ENCODE measurements around the gene PREP.
"Not testable (repeated sequence)": the region's sequence is repeated elsewhere in the genome, so short reads cannot be mapped to it uniquely, and the experiment has no call there.

The PREP gene

GRCh38 chr6:105428342-105428957 is 25.6 kb upstream of the PREP start:
- TF ChIP-seq CTCF (IDR thresholded peaks at IDR 0.05; ENCODE audit: control insufficient read depth, insufficient read depth, low read depth, low read length, missing control alignments), result no peak
- H3K4me3 ChIP-seq (ENCODE audit: control insufficient read depth, low read depth, low read length), result no peak overlapping the region
- DNase-seq (ENCODE audit: low read depth), result peak; percentile 89

DNA sequence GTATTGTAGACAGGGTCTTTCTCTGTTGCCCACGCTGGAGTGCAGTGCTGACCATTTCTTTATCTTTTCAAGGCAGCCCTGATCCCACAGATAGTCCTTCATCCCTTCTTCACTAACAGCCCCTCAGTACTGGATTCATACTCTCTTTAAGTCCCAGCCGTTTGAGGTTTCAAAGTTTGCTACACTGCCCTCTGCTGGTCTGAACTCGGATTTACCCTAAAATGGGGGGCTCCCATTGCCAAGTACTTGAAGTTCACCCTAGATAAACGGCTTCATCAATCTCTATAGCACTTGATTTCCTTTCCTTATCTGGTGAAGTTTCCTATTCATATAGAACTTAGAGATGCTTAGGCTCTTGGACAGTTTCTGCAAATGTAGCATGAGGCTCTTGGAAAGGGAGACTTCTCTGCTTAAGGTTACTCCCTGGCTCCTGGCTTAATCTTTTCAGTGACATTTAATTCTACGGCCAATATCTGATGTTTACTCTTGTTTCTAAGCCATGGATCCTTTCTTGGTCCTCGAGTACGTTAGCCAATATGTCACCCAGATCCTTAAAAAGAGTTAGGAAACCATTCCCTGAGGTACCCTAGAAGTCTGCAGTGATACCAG is 21.4 kb upstream of the PREP start:
- peak; percentile 72 for TF ChIP-seq CTCF (IDR thresholded peaks at IDR 0.05; ENCODE audit: control insufficient read depth, insufficient read depth, low read depth, low read length, missing control alignments)
- H3K4me3 ChIP-seq (ENCODE audit: control insufficient read depth, low read depth, low read length), result no peak overlapping the region
- no peak for DNase-seq (ENCODE audit: low read depth)

DNA sequence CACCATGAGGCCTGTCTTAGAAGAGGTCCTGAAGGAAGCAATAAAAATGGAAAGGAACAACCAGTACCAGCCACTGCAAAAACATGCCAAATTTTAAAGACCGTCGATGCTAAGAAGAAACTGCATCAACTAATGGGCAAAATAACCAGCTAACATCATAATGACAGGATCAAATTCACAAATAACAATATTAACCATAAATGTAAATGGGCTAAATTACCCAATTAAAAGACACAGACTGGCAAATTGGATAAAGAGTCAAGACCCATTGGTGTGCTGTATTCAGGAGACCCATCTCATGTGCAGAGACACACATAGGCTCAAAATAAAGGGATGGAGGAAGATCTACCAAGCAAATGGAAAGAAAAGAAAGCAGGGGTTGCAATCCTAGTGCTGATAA is 14.1 kb upstream of the PREP start:
- not testable (repeated sequence) for DNase-seq (ENCODE audit: low read depth); H3K4me3 ChIP-seq (ENCODE audit: control insufficient read depth, low read depth, low read length)

DNA sequence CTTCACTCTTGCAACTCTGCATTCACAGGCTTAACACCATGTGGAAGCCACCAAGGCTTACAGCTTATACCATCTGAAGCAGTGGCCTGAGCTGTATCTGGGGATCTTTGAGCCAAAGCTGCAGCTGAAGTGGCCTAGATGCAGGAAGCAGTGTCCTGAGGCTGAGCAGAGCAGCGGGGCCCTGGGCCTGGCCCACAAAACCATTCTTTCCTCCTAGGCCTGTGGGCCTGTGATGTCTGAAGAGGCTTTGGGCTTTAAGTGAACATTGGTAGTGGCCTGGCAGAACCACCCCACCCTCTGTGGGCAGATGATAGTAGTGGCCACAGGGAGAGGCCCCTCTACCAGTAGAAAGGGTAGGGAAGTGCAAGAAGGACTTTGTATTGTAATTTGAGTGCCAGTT is 6.9 kb upstream of the PREP start:
- TF ChIP-seq CTCF (IDR thresholded peaks at IDR 0.05; ENCODE audit: control insufficient read depth, insufficient read depth, low read depth, low read length, missing control alignments), result no peak
- H3K4me3 ChIP-seq (ENCODE audit: control insufficient read depth, low read depth, low read length), result no peak overlapping the region
- DNase-seq (ENCODE audit: low read depth), result no peak

DNA sequence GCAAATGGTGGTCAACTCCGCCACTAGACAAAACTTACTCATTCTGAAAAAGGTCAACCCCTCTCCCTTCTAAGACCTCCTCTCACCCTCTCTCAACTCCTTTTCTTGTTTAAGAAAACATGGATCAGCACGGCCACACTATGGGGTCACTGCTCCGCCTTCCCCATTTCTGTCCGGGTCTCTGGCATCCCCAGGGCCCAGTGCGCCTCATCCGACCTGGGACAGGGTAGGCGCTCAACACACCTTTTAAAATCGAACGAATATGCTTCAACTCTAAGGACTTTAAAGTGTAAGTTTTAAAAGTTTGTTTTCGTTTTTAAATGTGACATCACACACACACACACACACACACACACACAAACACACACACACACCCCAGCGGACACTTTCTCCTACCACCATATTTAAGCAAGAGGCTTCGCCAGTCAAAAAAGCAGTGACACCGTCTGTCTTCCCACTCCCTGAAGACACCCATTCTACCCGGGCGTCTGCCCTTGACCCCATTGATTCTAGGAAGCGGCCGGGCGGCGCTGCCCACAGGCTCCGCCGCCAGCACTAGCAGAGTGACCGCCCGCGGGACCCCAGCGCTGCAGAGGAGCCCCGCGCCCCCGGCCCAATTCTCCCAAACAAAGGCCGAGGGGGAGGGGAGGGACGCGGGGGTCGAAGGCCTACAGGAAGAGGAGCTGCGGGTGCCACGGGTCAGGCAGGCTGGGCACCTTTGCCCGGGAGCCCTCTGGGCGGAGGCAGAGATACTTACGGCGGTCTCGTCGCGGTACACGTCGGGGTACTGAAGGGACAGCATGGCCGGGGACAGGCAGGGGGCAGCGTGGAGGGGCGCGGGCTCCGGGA is 568 bp downstream of the PREP start:
- peak overlapping the region; percentile 89 for H3K4me3 ChIP-seq (ENCODE audit: control insufficient read depth, low read depth, low read length)
- TF ChIP-seq CTCF (IDR thresholded peaks at IDR 0.05; ENCODE audit: control insufficient read depth, insufficient read depth, low read depth, low read length, missing control alignments), result no peak
- DNase-seq (ENCODE audit: low read depth), result no peak

DNA sequence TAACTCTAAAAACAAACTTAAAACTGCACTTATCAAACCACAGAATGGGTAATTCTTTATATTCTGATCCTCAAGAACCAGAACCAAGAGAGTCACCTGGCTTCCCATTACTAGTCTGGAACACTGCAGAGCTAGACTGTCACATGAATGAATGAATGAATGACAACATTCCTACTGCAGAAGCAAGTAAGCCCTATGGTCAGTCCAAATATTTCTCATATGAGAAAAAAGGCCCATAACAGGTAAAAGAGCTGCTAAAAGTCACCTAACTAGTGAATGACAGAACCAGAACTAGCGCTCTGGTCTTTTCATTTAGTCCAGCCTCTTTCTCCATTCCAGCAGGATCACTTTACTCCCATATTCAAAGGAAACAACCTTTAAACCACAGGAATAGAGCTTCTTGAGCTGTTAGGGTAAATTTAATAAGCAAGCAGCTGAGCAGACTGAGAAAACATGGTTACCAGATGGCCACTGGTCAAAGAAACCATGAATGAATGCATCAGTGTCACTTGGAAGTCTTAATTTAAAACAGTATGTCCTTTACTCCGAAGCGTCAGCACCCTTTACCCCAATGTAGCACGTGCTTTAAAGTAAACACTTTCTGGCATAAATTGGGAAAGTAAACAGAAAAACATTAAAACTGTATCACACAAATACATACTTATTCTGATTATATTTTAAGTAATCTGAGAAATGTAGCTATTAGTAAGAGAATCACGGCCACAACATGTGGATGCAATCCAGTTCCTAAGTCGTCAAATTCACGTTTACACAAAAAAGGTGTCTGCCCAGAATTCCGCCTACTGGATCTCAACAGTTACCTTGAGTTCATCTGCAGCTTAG is 1.4 kb downstream of the PREP start:
- no peak for TF ChIP-seq CTCF (IDR thresholded peaks at IDR 0.05; ENCODE audit: control insufficient read depth, insufficient read depth, low read depth, low read length, missing control alignments)
- DNase-seq (ENCODE audit: low read depth), result no peak
- peak overlapping the region; percentile 89 for H3K4me3 ChIP-seq (ENCODE audit: control insufficient read depth, low read depth, low read length)
